HPDE6-E6E7 (cell line): ENCODE results near the gene PLCH2.

Experiments used
- DNase-seq: peaks from one replicate; pipeline ENCODE4 v3.0.0; 2011; ENCODE audit warnings: missing footprints; ENCODE audit errors: extremely low spot score

PLCH2 gene

GRCh38 chr1:2513939-2514652 lies 38.0 kb downstream of the PLCH2 start:
- no peak for DNase-seq

- DNase-seq: no peak
Observed at GRCh38 chr1:2514863-2515762, 39.0 kb downstream of the PLCH2 start.

- no peak for DNase-seq
Observed at GRCh38 chr1:2515763-2516080, 39.6 kb downstream of the PLCH2 start.

GRCh38 chr1:2516124-2516523 lies 40.0 kb downstream of the PLCH2 start:
- no peak for DNase-seq

GRCh38 chr1:2516946-2517345 lies 40.9 kb downstream of the PLCH2 start:
- no peak for DNase-seq

- DNase-seq: no peak
Observed at GRCh38 chr1:2517966-2518365, 41.9 kb downstream of the PLCH2 start.

GRCh38 chr1:2518528-2518927 lies 42.4 kb downstream of the PLCH2 start:
- DNase-seq: no peak

GRCh38 chr1:2519029-2519685 lies 43.1 kb downstream of the PLCH2 start:
- DNase-seq: no peak

GRCh38 chr1:2519729-2520128 lies 43.6 kb downstream of the PLCH2 start:
- DNase-seq: no peak

GRCh38 chr1:2520206-2520605 lies 44.1 kb downstream of the PLCH2 start:
- no peak for DNase-seq

- DNase-seq: no peak
Observed at GRCh38 chr1:2520806-2521205, 44.7 kb downstream of the PLCH2 start.

GRCh38 chr1:2522230-2522629 lies 46.1 kb downstream of the PLCH2 start:
- no peak for DNase-seq

GRCh38 chr1:2523191-2523890 lies 47.3 kb downstream of the PLCH2 start:
- DNase-seq: no peak

GRCh38 chr1:2523891-2524609 lies 48.0 kb downstream of the PLCH2 start:
- no peak for DNase-seq

GRCh38 chr1:2525572-2525919 lies 49.5 kb downstream of the PLCH2 start:
- no peak for DNase-seq

- peak; percentile 79 for DNase-seq
Observed at GRCh38 chr1:2525920-2526823, 50.1 kb downstream of the PLCH2 start, which contains the start of gene PANK4. PANK4 (minus strand) TSS chr1:2526596; CDS start chr1:2526587, 9 bp downstream.

GRCh38 chr1:2526824-2527555 lies 50.9 kb downstream of the PLCH2 start:
- no peak for DNase-seq

- DNase-seq: no peak
Observed at GRCh38 chr1:2527556-2527860, 51.4 kb downstream of the PLCH2 start.

- no peak for DNase-seq
Observed at GRCh38 chr1:2528016-2528415, 51.9 kb downstream of the PLCH2 start.

GRCh38 chr1:2528611-2528965 lies 52.5 kb downstream of the PLCH2 start:
- no peak for DNase-seq
